HT1080 (cell line): ENCODE data around the gene ATP4A. TPM values are rescaled to one million over a fixed set of nuclear protein-coding genes. Genes with fewer than 3 reads are reported as not detected.

Source experiments
- DNase-seq: peaks from one replicate; pipeline ENCODE4 v3.0.0-alpha.2; 2015; ENCODE audit warnings: low read depth
- total RNA-seq: library from RNA; depleted of rRNA; stranded (reverse); fragments of >200 nt; shearing (Covaris generic); gene quantifications from 2 replicates; pipeline ENCODE4 v1.2.3, GENCODE V29; 2014; rRNA removed

The ATP4A gene
- total RNA-seq, 1 experiment from 2014 or later = not detected

DNA sequence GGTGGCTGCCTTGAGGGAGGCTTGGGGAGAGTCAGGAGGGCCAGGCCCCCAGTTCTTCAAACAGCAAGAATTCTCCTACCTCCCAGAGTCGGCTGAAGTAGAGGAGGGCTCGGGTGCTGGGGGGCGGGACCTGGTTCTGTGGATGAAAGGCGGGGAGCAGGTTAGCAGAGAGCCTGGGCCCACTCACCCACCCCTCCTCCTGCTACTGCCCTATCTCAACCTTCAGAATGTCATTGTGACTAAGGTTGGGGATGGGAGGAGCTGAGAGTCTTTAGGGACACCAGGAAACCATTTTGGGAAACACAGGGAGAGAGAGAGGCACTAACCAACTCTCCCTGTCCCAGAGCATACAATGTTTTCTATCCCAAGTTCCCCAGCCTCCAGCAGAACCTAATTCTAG is 60.7 kb downstream of the ATP4A start:
- DNase-seq = no peak

DNA sequence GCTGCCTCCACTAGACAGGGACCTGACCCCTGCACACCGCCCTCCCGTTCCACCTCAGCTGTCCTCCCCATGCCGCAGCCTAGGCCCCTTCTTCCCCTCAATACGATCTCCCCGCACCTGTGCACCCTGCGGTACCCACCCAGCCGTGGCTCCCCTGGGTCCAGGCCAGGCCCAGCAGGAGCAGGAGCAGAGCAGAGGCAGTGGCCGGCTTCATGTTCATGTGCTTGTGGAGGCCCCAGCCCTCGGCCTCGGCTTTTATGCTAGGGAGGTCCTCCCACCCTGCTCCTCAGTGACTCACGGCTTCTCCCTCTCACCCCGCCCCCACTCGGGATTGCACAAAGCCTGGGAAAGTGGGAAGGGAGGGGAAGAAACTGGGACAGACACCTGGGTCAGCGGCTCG is 61.8 kb downstream of the ATP4A start:
- peak; percentile 53 for DNase-seq

GRCh38 chr19:35500611-35501010 is 62.8 kb downstream of the ATP4A start:
- DNase-seq = no peak

Other genes with a start within 250 kb of the ATP4A start
- 23.2 and 27.6 TPM in 2 replicates for gene CD22, start 234.5 kb downstream of the ATP4A start, total RNA-seq
- 0.06 TPM in 1 of 2 replicates, not detected in the other for gene FFAR1, start 215.8 kb downstream of the ATP4A start, total RNA-seq
- gene FFAR3, start 205.2 kb downstream of the ATP4A start, total RNA-seq = 0.11 TPM in 1 of 2 replicates, not detected in the other
- gene GPR42, start 192.6 kb downstream of the ATP4A start, total RNA-seq = not detected in 2 replicates
- not detected in 2 replicates for gene FFAR2, start 115.4 kb downstream of the ATP4A start, total RNA-seq
- not detected in 2 replicates for gene KRTDAP, start 73.2 kb downstream of the ATP4A start, total RNA-seq
- gene DMKN, start 50.0 kb downstream of the ATP4A start, total RNA-seq = 34.4 and 53.0 TPM in 2 replicates
- gene SBSN, start 35.3 kb downstream of the ATP4A start, total RNA-seq = 3.0 and 14.9 TPM in 2 replicates
- not detected in 2 replicates for gene GAPDHS, start 30.2 kb downstream of the ATP4A start, total RNA-seq
- 162 and 178 TPM in 2 replicates for gene TMEM147, start 18.0 kb downstream of the ATP4A start, total RNA-seq
- gene PMIS2, start 22.5 kb upstream of the ATP4A start, total RNA-seq = not detected in 2 replicates
- gene HAUS5, start 49.1 kb upstream of the ATP4A start, total RNA-seq = 19.7 and 21.1 TPM in 2 replicates
- gene RBM42, start 65.4 kb upstream of the ATP4A start, total RNA-seq = 71.9 and 93.9 TPM in 2 replicates
- 0.50 and 2.5 TPM in 2 replicates for gene ETV2, start 78.1 kb upstream of the ATP4A start, total RNA-seq
- 551 and 688 TPM in 2 replicates for gene COX6B1, start 84.7 kb upstream of the ATP4A start, total RNA-seq
- not detected in 2 replicates for gene UPK1A, start 102.9 kb upstream of the ATP4A start, total RNA-seq
- gene ZBTB32, start 140.9 kb upstream of the ATP4A start, total RNA-seq = not detected in 2 replicates
- 7.7 and 10.9 TPM in 2 replicates for gene KMT2B, start 154.3 kb upstream of the ATP4A start, total RNA-seq
- gene IGFLR1, start 178.8 kb upstream of the ATP4A start, total RNA-seq = 2.9 and 11.1 TPM in 2 replicates
- 8.4 and 13.3 TPM in 2 replicates for gene U2AF1L4, start 181.8 kb upstream of the ATP4A start, total RNA-seq
- gene PSENEN, start 182.0 kb upstream of the ATP4A start, total RNA-seq = 48.5 and 50.6 TPM in 2 replicates
- 4.5 and 5.4 TPM in 2 replicates for gene LIN37, start 184.9 kb upstream of the ATP4A start, total RNA-seq
- 0.17 TPM in 1 of 2 replicates, not detected in the other for gene HSPB6, start 193.4 kb upstream of the ATP4A start, total RNA-seq
- gene PROSER3, start 194.5 kb upstream of the ATP4A start, total RNA-seq = 8.6 and 10.8 TPM in 2 replicates
- 1.3 and 1.8 TPM in 2 replicates for gene ARHGAP33, start 211.9 kb upstream of the ATP4A start, total RNA-seq
- not detected in 2 replicates for gene PRODH2, start 249.2 kb upstream of the ATP4A start, total RNA-seq